Measurements from ENCODE around the gene FOXD4L1.
"Not testable (repeated sequence)": the region's sequence is repeated elsewhere in the genome, so short reads cannot be mapped to it uniquely, and the experiment has no call there.

DNA sequence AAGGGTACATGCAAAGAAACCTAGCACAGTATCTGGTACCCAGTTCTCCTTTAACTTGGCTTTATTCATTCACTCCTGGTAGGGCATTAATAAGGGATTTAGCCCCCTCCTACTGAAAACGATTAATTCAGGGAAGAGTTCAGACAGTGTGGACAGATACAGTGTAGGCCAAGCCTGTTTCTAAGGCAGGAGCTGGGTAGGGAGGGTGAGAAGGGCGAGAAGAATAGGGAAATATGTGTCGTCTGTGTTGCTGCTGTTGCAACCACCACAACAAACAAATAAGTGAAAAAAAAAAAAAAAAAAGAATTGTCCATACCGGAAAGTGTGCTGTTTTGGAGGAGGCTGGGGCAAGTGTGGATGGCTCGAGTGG lies 42.4 kb downstream of the FOXD4L1 start:
- not testable (repeated sequence) for TF ChIP-seq CTCF (IDR thresholded peaks at IDR 0.05); EZH2 (IDR thresholded peaks at IDR 0.05; ENCODE audit: borderline replicate concordance, insufficient read depth, low read depth, low read length, poor library complexity, severe bottlenecking)
